ENCODE data around the gene TRABD.

TRABD gene

DNA sequence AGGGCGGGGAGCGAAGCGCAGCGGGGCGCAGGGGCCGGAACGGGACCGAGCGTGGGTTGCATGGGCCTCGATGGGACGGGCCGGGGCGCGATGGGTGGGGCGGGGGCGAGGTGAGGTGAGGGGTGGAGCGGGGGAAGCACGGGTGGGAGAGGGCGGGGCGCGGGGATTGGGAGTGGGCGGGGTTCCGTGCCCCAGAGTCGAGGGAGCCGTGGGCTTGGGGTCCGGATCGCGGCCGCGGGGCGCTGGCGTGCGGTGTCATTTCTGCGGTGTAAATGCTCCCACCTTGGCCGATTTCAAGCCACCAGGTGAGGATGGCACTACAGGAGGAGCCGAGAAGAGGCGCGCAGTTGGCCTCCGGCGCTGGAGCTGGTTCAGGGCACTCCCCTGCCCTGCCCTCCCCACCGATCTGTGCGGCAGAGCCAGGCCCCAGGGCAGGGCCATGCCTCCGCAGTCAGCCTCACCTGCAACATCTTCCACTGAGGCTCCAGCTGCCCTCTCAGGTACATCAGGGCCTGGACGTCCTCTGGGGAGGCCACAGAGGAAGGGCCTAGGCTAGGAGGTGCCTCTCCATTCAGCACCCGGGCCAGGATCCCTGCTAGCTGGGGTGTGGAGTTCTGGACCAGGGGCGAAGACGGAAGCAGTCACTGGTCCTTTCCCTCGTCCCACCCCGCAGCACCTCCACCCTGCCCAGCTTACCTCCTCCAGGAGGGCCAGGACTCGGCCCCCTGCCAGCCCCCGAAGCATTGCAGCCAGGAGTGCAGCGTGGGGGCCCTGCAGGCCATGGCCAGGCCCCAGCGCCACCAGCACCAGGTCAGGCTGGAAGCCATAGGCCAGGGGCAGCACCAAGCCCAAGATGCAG is 59.7 kb downstream of the TRABD start:
- DNase-seq (ENCODE audit: low read depth): no peak

DNA sequence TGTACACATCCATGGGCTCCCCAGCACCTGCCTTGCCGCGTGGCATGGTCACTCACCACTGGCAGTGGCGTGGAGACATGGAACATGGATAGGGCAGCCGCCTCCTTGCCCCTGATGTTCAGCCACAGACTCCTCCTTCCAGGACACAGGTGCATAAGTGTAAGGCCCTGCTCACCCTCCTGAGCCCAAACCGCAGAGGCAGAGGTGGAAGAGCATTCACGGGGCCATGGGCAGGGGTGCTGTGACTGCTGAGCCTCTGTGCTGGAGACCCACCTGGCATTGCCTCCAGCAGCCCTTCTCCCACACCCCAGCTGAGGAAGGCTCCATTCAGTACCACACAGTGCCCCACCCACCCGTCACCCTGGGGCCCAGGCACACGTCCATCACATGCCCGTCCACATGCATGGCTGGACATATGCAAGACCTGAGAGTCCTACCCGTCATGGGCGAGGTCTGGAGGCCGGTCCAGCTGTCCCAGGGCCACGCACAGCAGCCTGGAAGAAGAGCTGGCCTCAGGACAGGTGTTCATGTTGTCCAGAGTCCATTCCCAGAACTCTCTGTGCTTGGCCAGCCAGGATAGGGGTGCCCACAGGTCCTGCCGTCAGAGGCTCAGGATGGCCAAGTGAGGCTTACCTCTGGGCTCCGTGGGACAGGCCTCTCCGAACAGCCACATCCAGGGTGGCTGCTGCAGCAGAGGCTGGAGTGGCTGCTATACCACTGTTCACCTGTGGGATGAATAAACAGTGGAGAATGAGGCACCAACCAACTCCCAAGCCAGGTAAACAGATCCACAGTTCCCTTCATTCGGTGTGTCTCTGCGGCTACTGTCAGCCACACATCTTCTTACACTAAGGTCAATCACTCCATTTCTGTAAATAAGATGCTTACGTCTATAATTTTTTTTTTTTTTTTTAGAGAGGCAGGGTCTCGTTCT is 60.8 kb downstream of the TRABD start:
- no peak for DNase-seq (ENCODE audit: low read depth)

DNA sequence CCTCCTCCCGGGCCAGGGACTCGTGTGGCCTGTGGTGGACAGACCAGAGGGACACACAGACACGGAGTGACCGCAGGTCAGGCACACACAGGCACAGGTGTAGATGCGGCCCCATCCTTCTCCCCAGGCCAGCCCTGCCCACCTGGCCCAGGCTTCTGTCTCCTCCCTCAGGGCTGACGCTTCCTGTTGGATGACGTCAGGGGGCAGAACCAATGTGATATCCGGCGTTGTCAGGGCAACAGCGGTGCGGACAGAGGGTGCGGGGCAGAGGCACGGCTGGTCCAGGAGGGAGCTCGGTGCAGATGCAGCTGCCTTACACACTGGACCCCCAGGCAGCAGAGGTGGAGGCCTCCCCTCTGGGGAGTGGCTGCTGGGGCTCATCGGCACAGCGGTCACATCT is 62.0 kb downstream of the TRABD start:
- DNase-seq (ENCODE audit: low read depth): peak; percentile 71

DNA sequence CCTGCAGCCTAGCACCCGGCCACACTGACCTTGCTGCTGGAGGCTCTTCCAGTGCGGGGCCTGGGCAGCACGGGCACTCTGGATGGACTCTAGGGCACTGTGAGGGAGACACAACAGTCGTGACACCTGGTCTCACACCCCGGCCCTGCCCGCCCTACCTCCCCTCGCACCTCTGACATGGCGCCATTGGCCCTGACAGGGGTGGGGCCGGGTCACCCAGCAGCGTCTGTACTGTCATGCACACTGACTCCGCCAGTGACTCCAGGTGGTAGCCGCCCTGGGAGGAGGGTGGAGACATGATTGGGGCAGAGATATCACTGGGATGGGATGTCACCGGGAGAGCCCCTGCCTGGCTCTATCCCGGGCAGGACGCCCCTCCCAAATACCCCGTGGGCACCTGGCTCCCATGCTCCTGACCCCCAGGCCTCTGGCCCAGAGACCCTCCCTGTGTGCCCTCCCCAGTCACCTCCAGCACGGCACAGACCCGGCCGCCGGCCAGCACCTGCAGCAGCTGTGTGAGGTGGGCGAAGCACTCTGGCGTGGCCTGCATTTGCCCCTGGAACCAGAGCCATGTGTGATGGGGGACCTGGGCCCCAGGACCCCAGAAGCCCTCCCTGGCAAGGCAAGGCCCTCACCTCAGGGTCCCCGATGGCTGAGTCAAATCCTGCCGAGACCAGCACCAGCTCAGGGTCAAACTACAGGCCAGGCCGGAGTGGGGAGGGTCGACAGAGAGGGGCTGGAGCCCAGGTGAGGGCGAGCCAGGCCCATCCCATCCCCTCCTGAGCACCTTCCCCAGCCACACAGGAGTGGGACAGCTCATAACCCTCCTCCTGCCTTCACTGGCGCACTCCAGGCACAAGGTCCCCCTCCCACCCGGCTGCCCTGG is 62.7 kb downstream of the TRABD start:
- no peak for DNase-seq (ENCODE audit: low read depth)
